Measurements from ENCODE around the gene MAGEB17. TPM values are rescaled to one million over a fixed set of nuclear protein-coding genes. Genes with fewer than 3 reads are reported as not detected.

The MAGEB17 gene
- total RNA-seq, 4 donors from 2014 or later: 1.6 TPM; not detected in 3

DNA sequence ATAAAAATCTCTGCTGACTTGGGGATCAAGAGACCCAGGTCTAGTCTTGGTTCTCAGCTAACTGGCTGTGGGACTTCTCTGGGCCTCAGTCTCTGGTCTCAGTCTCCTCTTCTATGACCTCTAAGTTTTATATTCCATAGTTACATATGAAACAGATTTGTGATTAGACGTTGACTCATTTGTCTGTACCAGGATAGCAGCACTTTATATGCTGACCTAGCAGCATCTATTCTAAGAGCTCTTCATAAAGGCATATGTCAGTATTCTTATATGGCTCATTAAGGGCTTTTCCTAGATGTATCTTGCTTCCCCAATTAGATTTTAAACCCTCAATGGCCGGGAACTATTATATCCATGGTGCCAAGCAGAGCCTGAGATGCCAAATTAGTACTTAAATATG, 31.2 kb upstream of the MAGEB17 start:
- no peaks in the 10 kb centered on the region for H3K36me3 ChIP-seq
- H3K4me1 ChIP-seq: no peaks in the 10 kb centered on the region
- intact Hi-C loops (cut with DNase I; ENCODE audit: low total_unique reads) (no loop called here), in situ Hi-C loops (cut with MboI; ENCODE audit: low pct_ligation_motif_present in 1 of 4, low pct_unique_long_range_greater_than_20kb in 1 of 4, low sequenced_read_pairs in 3 of 4) (loop anchor here in 1 of 4 donors (25.0 kb wide), 1 partner anchor 101 kb away; no protein-coding TSS in a partner anchor)
- no peak for DNase-seq
- no peak overlapping the region for H3K4me3 ChIP-seq
- H3K9me3 ChIP-seq: no peaks in the 10 kb centered on the region
- TF ChIP-seq, protein P1, sequence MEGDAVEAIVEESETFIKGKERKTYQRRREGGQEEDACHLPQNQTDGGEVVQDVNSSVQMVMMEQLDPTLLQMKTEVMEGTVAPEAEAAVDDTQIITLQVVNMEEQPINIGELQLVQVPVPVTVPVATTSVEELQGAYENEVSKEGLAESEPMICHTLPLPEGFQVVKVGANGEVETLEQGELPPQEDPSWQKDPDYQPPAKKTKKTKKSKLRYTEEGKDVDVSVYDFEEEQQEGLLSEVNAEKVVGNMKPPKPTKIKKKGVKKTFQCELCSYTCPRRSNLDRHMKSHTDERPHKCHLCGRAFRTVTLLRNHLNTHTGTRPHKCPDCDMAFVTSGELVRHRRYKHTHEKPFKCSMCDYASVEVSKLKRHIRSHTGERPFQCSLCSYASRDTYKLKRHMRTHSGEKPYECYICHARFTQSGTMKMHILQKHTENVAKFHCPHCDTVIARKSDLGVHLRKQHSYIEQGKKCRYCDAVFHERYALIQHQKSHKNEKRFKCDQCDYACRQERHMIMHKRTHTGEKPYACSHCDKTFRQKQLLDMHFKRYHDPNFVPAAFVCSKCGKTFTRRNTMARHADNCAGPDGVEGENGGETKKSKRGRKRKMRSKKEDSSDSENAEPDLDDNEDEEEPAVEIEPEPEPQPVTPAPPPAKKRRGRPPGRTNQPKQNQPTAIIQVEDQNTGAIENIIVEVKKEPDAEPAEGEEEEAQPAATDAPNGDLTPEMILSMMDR (IDR thresholded peaks at IDR 0.05): no peak
- TF ChIP-seq EP300 (IDR thresholded peaks at IDR 0.05; ENCODE audit: low read depth) (no peak), POLR2AphosphoS5 (IDR thresholded peaks at IDR 0.05) (no peak)
- no peak overlapping the region for H3K27ac ChIP-seq
- WGBS, 2 donors (ENCODE audit: low coverage in 1 of 2): 86% methylated on average over 2 of the region's 2 CpGs; no CpG with 5 or more reads in 1 of the 2 donors
- H3K27me3 ChIP-seq: no peaks in the 10 kb centered on the region

- in situ Hi-C loops (cut with MboI; ENCODE audit: low pct_ligation_motif_present in 1 of 4, low pct_unique_long_range_greater_than_20kb in 1 of 4, low sequenced_read_pairs in 3 of 4) (loop anchor here in 1 of 4 donors (25.0 kb wide), 1 partner anchor 100 kb away; no protein-coding TSS in a partner anchor), intact Hi-C loops (cut with DNase I; ENCODE audit: low total_unique reads) (no loop called here)
- Histone ChIP-seq H3K4me3 (no peak overlapping the region), H3K9me3 (no peaks in the 10 kb centered on the region), H3K27me3 (no peaks in the 10 kb centered on the region), H3K27ac (no peak overlapping the region), H3K36me3 (no peaks in the 10 kb centered on the region), H3K4me1 (no peaks in the 10 kb centered on the region)
- TF ChIP-seq, protein P1 (IDR thresholded peaks at IDR 0.05): no peak
- no peak for DNase-seq
Observed at GRCh38 chrX:16137416-16138107, 29.7 kb upstream of the MAGEB17 start.

GRCh38 chrX:16138108-16138427, 29.2 kb upstream of the MAGEB17 start:
- DNase-seq: no peak
- in situ Hi-C loops (cut with MboI; ENCODE audit: low pct_ligation_motif_present in 1 of 4, low pct_unique_long_range_greater_than_20kb in 1 of 4, low sequenced_read_pairs in 3 of 4) (loop anchor here in 1 of 4 donors (25.0 kb wide), 1 partner anchor 99 kb away; no protein-coding TSS in a partner anchor), intact Hi-C loops (cut with DNase I; ENCODE audit: low total_unique reads) (no loop called here)
- 62% methylated on average over 1 of the region's 1 CpG; no CpG with 5 or more reads in 1 of the 2 donors for WGBS, 2 donors (ENCODE audit: low coverage in 1 of 2)
- H3K27me3 ChIP-seq: no peaks in the 10 kb centered on the region
- no peak overlapping the region for H3K4me3 ChIP-seq
- TF ChIP-seq POLR2A (IDR thresholded peaks at IDR 0.05) (no peak), POLR2AphosphoS5 (IDR thresholded peaks at IDR 0.05) (no peak), EP300 (IDR thresholded peaks at IDR 0.05; ENCODE audit: low read depth) (no peak)
- TF ChIP-seq, protein P1 (IDR thresholded peaks at IDR 0.05): no peak
- H3K9me3 ChIP-seq: no peaks in the 10 kb centered on the region
- H3K4me1 ChIP-seq: no peaks in the 10 kb centered on the region
- no peaks in the 10 kb centered on the region for H3K36me3 ChIP-seq
- H3K27ac ChIP-seq: no peak overlapping the region

GRCh38 chrX:16140448-16140847, 26.8 kb upstream of the MAGEB17 start:
- no peak for DNase-seq
- no peak for TF ChIP-seq EP300 (IDR thresholded peaks at IDR 0.05; ENCODE audit: low read depth)
- TF ChIP-seq, protein P1 (IDR thresholded peaks at IDR 0.05): no peak
- intact Hi-C loops (cut with DNase I; ENCODE audit: low total_unique reads): no loop called here
- Histone ChIP-seq H3K36me3 (no peaks in the 10 kb centered on the region), H3K4me3 (no peak overlapping the region), H3K9me3 (no peaks in the 10 kb centered on the region), H3K27ac (no peak overlapping the region), H3K27me3 (no peaks in the 10 kb centered on the region), H3K4me1 (no peaks in the 10 kb centered on the region)
- WGBS, 2 donors (ENCODE audit: low coverage in 1 of 2): 42 to 50% methylated on average over 2 to 4 of the region's 4 CpGs
- in situ Hi-C loops (cut with MboI; ENCODE audit: low pct_ligation_motif_present in 1 of 4, low pct_unique_long_range_greater_than_20kb in 1 of 4, low sequenced_read_pairs in 3 of 4): loop anchor here in 1 of 4 donors (25.0 kb wide), 1 partner anchor 97 kb away; no protein-coding TSS in a partner anchor

All from transverse colon (tissue), 4 donors.